HG03097 (cell line): ENCODE measurements around the gene CCDC102B.

Source experiments
- ATAC-seq: cut with Tn5 transposase; IDR thresholded peaks from one replicate; pipeline ENCODE4 v1.9.1; 2021; ENCODE audit not compliant: unreplicated experiment, low FRiP score

CCDC102B gene

DNA sequence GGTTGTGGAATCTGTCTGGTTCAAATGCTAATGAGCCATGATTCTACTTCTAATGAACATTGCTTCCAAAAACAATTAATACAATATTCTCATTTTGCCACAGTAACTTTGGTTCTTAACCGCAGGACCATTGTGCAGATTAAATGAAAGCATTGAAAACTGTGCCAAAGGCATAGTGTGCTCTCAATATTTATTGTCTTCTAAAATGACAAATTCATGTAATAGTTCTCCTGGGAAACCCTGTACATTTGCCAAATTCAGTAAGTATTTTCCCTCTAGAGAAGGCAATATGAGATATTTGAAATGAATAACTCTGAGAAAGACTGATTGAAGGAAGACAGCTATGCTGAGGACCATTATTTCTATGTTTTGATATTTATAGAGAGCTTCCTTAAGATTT is 246.3 kb downstream of the CCDC102B start:
- ATAC-seq, result no peak

DNA sequence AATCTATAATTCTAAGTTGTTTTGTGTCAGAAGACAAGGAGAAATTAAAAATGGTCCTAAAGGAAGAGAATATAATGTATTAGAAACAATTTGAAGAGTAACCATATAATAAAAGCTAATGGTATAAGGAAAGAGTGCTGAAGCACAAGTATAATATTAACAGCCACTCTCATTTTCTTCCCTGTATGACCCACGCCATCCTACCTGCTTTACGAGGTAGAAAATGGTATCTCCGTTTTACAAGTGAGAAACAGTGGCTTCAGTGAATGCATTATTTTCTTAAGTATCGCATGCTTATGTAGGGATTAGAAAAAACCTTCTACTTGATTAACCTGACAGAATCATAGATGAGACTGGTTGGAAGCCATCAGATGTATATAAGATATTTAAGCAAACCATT is 266.2 kb downstream of the CCDC102B start:
- no peak for ATAC-seq

DNA sequence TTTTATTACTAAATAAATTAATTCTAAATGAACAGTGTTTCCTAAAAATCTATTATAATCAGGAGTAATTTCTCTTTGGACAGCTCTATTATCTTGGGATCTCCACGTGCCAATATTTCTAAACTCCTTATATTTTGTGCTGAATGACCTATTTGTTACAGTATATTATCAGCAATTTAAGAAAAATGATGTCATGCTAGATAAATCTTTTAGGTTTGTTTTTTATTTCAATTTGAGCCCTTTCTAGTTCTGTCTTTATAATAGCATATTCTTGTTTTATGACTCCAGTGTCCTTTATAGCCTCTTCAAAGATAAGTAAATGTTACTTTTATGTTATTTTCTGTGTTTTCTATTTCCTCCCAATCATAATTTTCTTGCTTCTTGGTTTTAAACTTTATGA is 269.2 kb downstream of the CCDC102B start:
- ATAC-seq, result no peak

DNA sequence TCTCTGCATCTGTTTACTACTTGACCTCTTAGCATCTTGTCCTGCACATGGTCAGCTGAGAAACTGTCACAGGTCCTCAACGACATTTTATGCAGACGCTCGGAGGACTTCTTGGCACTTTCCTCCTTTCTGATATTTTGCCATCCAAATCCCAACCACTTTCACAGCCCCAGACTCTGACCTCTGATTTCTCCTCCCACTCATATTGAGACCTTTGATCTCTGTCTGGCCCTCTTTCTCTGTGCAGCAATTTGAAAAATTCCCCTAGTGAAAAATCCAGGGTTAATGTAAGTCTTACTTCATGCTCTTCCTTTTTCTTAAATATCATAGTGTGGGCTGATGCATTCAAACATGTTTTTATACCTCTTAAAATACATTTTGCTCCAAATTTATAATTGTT is 273.8 kb downstream of the CCDC102B start:
- ATAC-seq, result no peak

DNA sequence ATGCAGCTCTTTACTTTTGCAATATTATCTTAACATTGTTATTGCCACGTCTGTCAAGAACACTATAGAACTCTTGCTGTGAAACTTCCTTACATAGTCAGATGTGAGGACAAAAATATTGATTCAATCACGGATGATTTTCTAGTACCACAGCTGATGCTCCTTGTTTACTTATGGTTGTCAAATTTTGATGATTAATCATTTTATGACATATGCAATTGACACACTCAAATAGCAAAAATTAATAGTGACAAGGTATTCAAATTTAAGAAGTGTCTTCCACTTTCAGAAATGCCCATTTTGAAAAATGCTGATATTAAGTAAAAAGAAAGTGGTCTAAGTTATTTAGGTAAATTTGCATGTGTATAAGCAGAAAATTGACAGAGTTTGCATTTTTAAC is 284.0 kb downstream of the CCDC102B start:
- ATAC-seq, result no peak

DNA sequence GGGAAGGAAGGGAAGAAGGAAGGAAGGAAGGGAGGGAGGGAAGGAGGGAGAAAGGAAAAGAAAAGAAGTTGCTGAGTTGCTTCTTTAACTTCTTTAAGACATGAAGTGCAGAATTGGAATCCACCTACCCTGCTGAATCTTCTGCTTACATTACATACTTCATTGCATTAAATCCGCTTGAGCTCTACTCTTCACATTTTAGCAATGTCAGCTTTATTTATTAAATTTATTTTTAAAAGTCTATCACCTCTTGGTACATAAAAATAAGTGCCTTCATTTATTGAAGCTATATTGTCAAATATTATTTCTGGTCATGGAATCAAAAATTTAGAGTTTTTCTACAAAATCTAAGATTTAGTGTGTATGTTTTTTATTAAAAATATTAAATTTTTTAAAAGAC is 284.6 kb downstream of the CCDC102B start:
- no peak for ATAC-seq

DNA sequence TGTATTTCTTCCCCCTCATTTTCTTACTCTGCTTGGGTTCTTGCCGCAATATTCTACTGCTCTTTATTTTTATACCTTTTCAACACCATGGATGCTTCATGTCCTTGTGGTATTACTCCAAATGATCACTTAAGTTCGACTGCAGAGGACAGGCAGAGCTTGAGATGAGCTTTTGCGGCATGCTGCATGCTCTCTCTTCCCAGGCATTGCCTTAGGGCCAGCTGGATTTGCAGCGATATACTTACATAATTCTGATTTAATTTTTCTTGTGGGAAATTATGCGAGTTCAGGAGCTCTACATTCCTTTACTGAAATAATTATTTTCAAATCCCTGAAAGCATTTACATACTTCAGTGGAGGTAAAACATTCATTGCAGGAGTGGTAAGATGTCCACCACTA is 288.1 kb downstream of the CCDC102B start:
- no peak for ATAC-seq

DNA sequence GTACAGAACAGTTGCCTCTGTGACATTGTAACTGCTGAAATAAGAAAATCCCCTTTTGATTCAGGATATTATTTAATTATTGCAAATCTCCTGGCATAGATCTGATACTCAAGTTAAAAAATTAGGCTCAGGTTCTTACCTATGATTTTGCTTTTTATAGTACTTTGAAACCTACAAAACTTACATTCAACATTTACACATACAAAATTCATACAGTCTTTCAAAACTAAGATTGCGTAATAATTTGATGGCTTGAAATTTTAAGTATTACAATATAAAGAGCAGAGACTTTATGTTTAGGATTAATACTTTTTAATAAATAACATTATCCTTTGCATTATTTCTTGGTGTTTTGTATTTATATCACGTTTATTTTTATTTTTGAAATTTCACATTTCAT is 291.1 kb downstream of the CCDC102B start:
- ATAC-seq, result no peak

DNA sequence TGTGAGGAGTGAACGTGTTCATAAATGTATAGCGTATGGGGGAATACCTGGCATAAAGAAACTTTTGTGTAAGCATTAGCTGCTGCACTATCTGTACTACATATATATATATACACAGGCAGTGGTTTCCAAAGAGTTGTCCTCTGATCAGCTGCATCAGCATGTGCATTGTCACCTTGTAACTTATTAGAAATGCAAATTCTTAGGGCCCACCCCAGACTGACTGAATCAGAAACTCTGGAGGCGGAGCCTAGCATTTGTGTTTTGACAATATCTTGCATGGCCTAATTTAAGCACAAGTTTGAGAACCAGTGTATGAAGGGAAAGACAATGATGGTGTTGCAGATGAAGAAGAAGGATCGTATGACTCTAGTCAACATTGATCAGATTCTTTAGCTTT is 299.5 kb downstream of the CCDC102B start:
- no peak for ATAC-seq

DNA sequence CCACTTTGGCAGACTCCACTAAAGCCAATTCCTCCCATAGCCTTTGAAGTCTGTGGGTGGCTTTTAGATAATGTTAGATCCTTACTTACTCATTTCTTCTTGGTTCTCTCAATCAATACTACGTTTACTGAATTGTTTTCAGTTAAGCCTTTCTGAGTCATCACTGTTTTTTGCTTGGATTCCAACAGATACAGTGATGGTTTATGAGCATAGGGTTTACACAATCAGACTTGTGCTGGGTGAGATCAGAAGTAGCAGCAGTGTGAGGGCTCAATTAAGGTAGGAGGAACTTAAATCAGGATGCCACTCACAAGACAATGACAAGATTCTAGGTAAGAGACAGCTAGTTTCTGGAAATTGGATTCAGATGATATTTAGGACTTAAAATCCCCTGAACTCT is 305.1 kb downstream of the CCDC102B start:
- ATAC-seq, result no peak
